Bronchial epithelial cell (primary cell): ENCODE data around the gene RSPH1. TPM values are rescaled to one million over a fixed set of nuclear protein-coding genes. Genes with fewer than 3 reads are reported as not detected.

Experiments used
- DNase-seq: peaks from one replicate; pipeline ENCODE4 v3.0.0-alpha.2; 2010; ENCODE audit warnings: low read depth
- FAIRE-seq: peaks from 2 replicates; lab custom pipeline; 2011; peaks lifted over from hg19 to GRCh38; lab: Jason Lieb, UNC
- H3K27me3 ChIP-seq: 2 replicates; pipeline ENCODE4 v1.5.1; 2011; ENCODE audit warnings: low read length; ENCODE audit not compliant: control insufficient read depth, insufficient read depth
- H3K36me3 ChIP-seq: 2 replicates; pipeline ENCODE4 v1.5.1; 2011; ENCODE audit warnings: low read length; ENCODE audit not compliant: control insufficient read depth, insufficient read depth
- H3K4me3 ChIP-seq: 2 replicates; pipeline ENCODE4 v1.5.1; 2011; ENCODE audit warnings: mild to moderate bottlenecking, low read depth, low read length, control low read depth
- total RNA-seq: library from RNA; depleted of rRNA; stranded (reverse); fragments of >200 nt; gene quantifications from 2 replicates; pipeline ENCODE4 v1.2.1, GENCODE V29; 2014
- TF ChIP-seq, protein P1 (sequence below): IDR thresholded peaks from 2 replicates; pipeline ENCODE4 v1.5.1; 2011; ENCODE audit warnings: mild to moderate bottlenecking, moderate library complexity, low read length, control low read depth, inconsistent platforms; ENCODE audit not compliant: insufficient read depth, severe bottlenecking

Gene RSPH1
- total RNA-seq, 1 donor from 2014 or later, result under 0.01 TPM

DNA sequence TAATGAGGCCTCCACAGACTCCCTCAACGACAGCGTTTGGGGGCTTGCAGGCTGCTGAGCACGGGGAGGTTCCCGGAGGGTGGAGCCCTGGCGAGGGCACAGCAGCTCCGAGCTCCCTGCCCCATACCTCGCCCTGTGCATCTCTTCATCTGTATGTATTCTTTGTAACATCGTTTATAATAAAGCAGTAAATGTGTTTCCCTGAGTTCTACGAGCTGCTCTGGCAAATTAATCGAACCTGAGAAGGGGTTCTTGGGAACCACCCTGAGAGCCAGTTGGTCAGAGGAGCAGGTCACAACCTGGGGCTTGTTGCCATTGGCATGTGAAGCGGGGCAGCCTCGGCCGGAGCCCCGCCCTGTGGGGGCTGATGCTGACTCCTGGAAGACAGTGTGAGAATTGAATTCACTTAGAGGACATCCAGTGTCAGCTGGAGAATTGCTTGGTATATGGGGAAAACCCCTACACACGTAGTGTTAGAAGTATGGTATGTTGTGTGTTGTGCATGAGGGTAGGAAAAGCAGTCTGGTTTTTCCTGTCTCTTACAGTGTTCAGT lies 29.1 kb upstream of the RSPH1 start:
- DNase-seq (peak; percentile 50), FAIRE-seq (no peak)
- no peak overlapping the region for H3K4me3 ChIP-seq
- H3K36me3 ChIP-seq, result no peaks in the 10 kb centered on the region
- H3K27me3 ChIP-seq, result no peaks in the 10 kb centered on the region
- TF ChIP-seq, protein P1, sequence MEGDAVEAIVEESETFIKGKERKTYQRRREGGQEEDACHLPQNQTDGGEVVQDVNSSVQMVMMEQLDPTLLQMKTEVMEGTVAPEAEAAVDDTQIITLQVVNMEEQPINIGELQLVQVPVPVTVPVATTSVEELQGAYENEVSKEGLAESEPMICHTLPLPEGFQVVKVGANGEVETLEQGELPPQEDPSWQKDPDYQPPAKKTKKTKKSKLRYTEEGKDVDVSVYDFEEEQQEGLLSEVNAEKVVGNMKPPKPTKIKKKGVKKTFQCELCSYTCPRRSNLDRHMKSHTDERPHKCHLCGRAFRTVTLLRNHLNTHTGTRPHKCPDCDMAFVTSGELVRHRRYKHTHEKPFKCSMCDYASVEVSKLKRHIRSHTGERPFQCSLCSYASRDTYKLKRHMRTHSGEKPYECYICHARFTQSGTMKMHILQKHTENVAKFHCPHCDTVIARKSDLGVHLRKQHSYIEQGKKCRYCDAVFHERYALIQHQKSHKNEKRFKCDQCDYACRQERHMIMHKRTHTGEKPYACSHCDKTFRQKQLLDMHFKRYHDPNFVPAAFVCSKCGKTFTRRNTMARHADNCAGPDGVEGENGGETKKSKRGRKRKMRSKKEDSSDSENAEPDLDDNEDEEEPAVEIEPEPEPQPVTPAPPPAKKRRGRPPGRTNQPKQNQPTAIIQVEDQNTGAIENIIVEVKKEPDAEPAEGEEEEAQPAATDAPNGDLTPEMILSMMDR, result no peak

GRCh38 chr21:42524341-42525028 lies 28.5 kb upstream of the RSPH1 start:
- no peaks in the 10 kb centered on the region for H3K27me3 ChIP-seq
- FAIRE-seq, result no peak
- no peak overlapping the region for H3K4me3 ChIP-seq
- H3K36me3 ChIP-seq, result no peaks in the 10 kb centered on the region
- DNase-seq, result peak; percentile 34
- TF ChIP-seq, protein P1, result no peak

DNA sequence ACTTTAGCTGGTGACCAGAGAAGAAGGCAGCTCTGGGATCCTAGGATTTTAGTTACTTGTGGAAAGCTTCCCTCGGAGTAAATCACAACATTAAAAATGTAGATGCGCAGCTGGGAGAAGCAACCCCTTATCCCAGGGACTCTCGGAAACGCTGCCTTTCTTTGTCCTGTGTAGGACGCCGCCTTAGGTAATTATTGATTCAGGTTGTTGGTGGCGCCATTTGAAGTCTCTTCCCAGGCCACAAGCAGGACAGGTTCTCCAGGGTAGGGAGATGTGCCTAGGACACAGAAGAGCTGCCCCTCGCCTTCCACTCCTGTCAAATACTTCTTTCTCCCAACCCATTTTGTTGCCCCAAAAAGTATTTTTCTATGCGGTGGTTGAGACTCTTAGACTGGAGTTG lies 27.9 kb upstream of the RSPH1 start:
- no peak overlapping the region for H3K4me3 ChIP-seq
- FAIRE-seq (no peak), DNase-seq (no peak)
- no peaks in the 10 kb centered on the region for H3K27me3 ChIP-seq
- TF ChIP-seq, protein P1, result no peak
- H3K36me3 ChIP-seq, result no peaks in the 10 kb centered on the region

GRCh38 chr21:42523211-42523610 lies 27.2 kb upstream of the RSPH1 start:
- TF ChIP-seq, protein P1, result no peak
- Histone ChIP-seq H3K27me3 (no peaks in the 10 kb centered on the region), H3K4me3 (no peak overlapping the region), H3K36me3 (no peaks in the 10 kb centered on the region)
- no peak for DNase-seq
- FAIRE-seq, result no peak

DNA sequence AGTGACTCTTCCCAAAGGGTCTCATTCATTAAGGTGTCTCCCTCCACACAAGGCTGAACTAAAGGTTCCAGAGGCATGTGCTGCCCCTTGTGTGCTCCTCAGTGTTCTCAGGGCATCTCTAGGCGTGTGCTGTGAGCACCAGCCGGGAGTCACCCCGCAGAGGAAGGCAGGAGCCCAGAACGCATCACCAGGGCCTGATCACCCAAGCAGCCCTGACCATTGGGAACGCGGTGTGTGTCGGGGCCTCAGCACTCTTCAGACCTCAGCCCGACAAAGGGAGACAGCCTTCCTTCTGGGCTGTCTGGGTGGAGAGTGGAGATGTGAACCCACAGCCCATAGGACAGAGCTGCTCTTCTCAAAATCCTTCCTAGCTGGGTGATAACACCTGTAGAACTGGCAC lies 26.7 kb upstream of the RSPH1 start:
- DNase-seq (no peak), FAIRE-seq (no peak)
- TF ChIP-seq, protein P1, result no peak
- Histone ChIP-seq H3K4me3 (no peak overlapping the region), H3K36me3 (no peaks in the 10 kb centered on the region), H3K27me3 (no peaks in the 10 kb centered on the region)

DNA sequence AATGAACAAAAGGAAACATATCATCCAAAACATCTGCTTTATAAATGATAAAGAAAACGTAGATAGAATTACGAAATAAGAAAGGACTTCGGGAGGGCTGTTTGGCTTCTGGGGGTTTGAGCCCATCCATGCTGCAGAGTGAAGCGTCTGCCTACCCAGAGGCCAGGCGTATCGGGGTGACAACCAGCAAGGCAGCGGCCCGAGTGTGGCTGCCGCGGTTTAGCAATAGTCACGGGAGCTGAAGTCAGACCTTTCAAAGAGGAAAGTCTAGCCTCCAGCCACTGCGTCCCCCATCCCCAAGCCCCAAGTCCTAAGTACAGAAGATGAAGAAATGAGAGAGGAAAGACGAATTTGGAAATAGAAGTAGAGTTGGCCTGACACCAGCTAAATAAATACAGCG lies 26.2 kb upstream of the RSPH1 start:
- Histone ChIP-seq H3K27me3 (no peaks in the 10 kb centered on the region), H3K36me3 (no peaks in the 10 kb centered on the region), H3K4me3 (no peak overlapping the region)
- DNase-seq, result no peak
- no peak for FAIRE-seq
- TF ChIP-seq, protein P1, result no peak
